ENCODE data around the gene HIVEP3. TPM values are rescaled to one million over a fixed set of nuclear protein-coding genes. Genes with fewer than 3 reads are reported as not detected.

HIVEP3 gene
- total and polyA plus RNA-seq, 2 experiments from 2014 or later: 0.57 to 5.9 TPM

DNA sequence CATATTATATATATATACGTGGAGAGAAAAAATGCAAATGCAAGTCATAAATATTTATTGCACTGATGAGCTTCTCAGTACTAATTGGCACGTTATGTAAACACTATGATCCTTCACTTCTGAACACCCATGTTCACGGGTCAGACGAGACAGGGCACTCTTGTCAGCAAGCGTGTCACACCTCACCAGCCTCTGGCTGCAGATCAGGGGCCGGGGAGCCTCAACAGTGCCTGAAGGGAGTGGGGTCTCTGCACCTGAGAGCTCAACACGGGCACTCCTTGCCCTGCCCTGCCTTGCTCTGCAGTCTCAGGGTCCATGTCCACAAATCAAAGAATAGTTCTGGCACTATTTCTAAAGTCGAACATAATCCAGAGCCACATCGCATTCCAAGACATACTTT, 409 bp upstream of the HIVEP3 start:
- no peak for DNase-seq (ENCODE audit: low spot score)
- Histone ChIP-seq H3K9me3 (ENCODE audit: low read depth) (no peaks in the 10 kb centered on the region), H3K4me1 (ENCODE audit: insufficient read depth) (peaks cover 9% of the 10 kb centered on the region), H2AFZ (no peak overlapping the region), H3K79me2 (no peaks in the 10 kb centered on the region), H3K9me2 (replicated peaks; ENCODE audit: insufficient read depth) (no peaks in the 10 kb centered on the region), H3K27me3 (peaks cover 38% of the 10 kb centered on the region), H3K4me2 (peak overlapping the region; percentile 99), H3K4me3 (no peak overlapping the region), H3K36me3 (replicated peaks; ENCODE audit: insufficient read depth, low read depth) (no peaks in the 10 kb centered on the region), H4K20me1 (ENCODE audit: insufficient read depth, poor library complexity, severe bottlenecking) (no peaks in the 10 kb centered on the region), H3K27ac (no peak overlapping the region)
- TF ChIP-seq EZH2 (IDR thresholded peaks at IDR 0.05; ENCODE audit: borderline replicate concordance): no peak
- no peak for TF ChIP-seq EZH2phosphoT487 (IDR thresholded peaks at IDR 0.05; ENCODE audit: low read depth, severe bottlenecking, unreplicated experiment)
- TF ChIP-seq CTCF (IDR thresholded peaks at IDR 0.05; ENCODE audit: poor library complexity): no peak
- WGBS (ENCODE audit: low lambda C conversion rate, missing lambda C conversion rate): 40% methylated on average over 9 of the region's 9 CpGs

DNA sequence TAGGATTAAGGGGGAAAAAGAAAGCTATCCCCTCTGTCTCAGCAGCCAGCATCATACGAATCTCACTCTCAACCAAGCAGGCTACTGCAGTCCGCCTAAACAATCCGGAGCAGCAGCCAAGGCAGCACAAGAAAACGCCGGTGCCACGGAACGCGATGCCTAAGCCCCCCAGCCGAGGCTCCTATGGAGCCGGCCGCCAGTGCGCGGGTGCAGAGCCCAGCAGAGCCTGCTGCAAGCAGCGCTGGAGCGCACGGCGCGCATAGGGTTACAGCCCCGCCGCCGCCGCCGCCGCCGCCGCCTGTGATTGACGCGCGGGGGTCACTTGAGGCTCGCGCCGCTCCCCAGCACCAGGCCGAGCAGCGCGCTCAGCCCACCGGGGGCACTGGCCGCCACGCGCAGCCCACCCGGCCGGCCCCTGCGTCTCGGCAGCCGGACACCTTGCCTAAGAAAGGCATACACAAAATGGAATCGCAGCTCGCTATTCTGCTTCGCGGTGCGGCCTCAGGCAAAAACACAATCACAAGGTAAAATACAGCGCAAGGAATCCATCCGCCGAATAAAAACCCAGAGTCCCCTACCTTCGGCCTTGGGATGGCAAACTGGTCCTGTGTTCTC, 780 bp downstream of the HIVEP3 start:
- Histone ChIP-seq H3K4me2 (peak overlapping the region; percentile 99), H4K20me1 (ENCODE audit: insufficient read depth, poor library complexity, severe bottlenecking) (no peaks in the 10 kb centered on the region), H3K4me1 (ENCODE audit: insufficient read depth) (peaks cover 9% of the 10 kb centered on the region), H3K9me2 (replicated peaks; ENCODE audit: insufficient read depth) (no peaks in the 10 kb centered on the region), H2AFZ (peak overlapping the region; percentile 42), H3K79me2 (no peaks in the 10 kb centered on the region), H3K27ac (no peak overlapping the region), H3K4me3 (peak overlapping the region; percentile 43), H3K27me3 (peaks cover 40% of the 10 kb centered on the region), H3K36me3 (replicated peaks; ENCODE audit: insufficient read depth, low read depth) (no peaks in the 10 kb centered on the region), H3K9me3 (ENCODE audit: low read depth) (no peaks in the 10 kb centered on the region)
- TF ChIP-seq CTCF (IDR thresholded peaks at IDR 0.05; ENCODE audit: poor library complexity): no peak
- TF ChIP-seq EZH2 (IDR thresholded peaks at IDR 0.05; ENCODE audit: borderline replicate concordance): no peak
- no peak for TF ChIP-seq EZH2phosphoT487 (IDR thresholded peaks at IDR 0.05; ENCODE audit: low read depth, severe bottlenecking, unreplicated experiment)
- DNase-seq (ENCODE audit: low spot score): peak; percentile 38
- 2% methylated on average over 39 of the region's 53 CpGs for whole genome bisulfite sequencing (ENCODE audit: low lambda C conversion rate, missing lambda C conversion rate)

DNA sequence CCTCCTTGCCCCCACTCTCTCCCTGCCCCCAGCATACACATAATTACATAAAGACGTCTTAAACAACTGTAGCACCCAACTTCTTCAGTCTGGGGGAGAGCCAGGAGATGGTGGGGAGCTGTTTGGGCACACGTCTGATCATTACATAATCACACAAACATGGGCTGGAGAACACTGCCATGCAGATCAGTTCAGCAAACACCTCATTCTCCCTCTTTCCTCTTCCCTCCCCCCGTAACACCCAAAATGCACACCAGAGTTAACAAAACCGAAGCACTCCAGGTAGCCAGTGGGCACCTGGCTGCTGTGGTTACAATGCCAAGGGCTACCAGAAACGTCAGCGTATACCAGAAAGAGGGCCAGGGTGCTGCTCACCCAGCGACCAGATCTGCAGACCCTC, 1.6 kb downstream of the HIVEP3 start:
- H2AFZ ChIP-seq: no peak overlapping the region
- peak overlapping the region; percentile 99 for H3K4me2 ChIP-seq
- 79% methylated on average over 7 of the region's 7 CpGs for WGBS (ENCODE audit: low lambda C conversion rate, missing lambda C conversion rate)
- DNase-seq (ENCODE audit: low spot score): no peak
- no peaks in the 10 kb centered on the region for H3K9me2 ChIP-seq (replicated peaks; ENCODE audit: insufficient read depth)
- no peaks in the 10 kb centered on the region for H3K79me2 ChIP-seq
- peaks cover 9% of the 10 kb centered on the region for H3K4me1 ChIP-seq (ENCODE audit: insufficient read depth)
- no peak overlapping the region for H3K27ac ChIP-seq
- H3K27me3 ChIP-seq: peaks cover 41% of the 10 kb centered on the region
- H3K36me3 ChIP-seq (replicated peaks; ENCODE audit: insufficient read depth, low read depth): no peaks in the 10 kb centered on the region
- H4K20me1 ChIP-seq (ENCODE audit: insufficient read depth, poor library complexity, severe bottlenecking): no peaks in the 10 kb centered on the region
- H3K9me3 ChIP-seq (ENCODE audit: low read depth): no peaks in the 10 kb centered on the region
- TF ChIP-seq EZH2phosphoT487 (IDR thresholded peaks at IDR 0.05; ENCODE audit: low read depth, severe bottlenecking, unreplicated experiment): no peak
- TF ChIP-seq EZH2 (IDR thresholded peaks at IDR 0.05; ENCODE audit: borderline replicate concordance): no peak
- no peak for TF ChIP-seq CTCF (IDR thresholded peaks at IDR 0.05; ENCODE audit: poor library complexity)
- H3K4me3 ChIP-seq: no peak overlapping the region
